Measurements from ENCODE around the gene FAM118B.
"Not testable (repeated sequence)": the region's sequence is repeated elsewhere in the genome, so short reads cannot be mapped to it uniquely, and the experiment has no call there.

FAM118B gene

GRCh38 chr11:126268708-126269579, 57.4 kb downstream of the FAM118B start, which contains the start of the genes FOXRED1 and SRPRA:
FOXRED1 (plus strand) TSS chr11:126269154; CDS start chr11:126269207, 53 bp downstream.
SRPRA (minus strand) TSS chr11:126268895; CDS start chr11:126268804, 91 bp downstream.
- DNase-seq (ENCODE audit: low read depth in 2 of 2): peak; percentile 99 to 100

DNA sequence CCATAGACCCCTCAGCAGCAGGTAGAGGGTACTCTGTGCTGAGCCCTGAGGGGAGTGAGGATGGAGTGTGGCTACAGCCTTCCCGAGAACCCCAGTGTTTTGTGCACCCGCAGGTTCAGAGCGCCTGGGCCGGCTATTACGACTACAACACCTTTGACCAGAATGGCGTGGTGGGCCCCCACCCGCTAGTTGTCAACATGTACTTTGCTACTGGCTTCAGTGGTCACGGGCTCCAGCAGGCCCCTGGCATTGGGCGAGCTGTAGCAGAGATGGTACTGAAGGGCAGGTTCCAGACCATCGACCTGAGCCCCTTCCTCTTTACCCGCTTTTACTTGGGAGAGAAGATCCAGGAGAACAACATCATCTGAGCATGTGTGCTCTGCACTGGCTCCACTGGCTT, 65.7 kb downstream of the FAM118B start:
- DNase-seq (ENCODE audit: low read depth in 2 of 2): no peak

DNA sequence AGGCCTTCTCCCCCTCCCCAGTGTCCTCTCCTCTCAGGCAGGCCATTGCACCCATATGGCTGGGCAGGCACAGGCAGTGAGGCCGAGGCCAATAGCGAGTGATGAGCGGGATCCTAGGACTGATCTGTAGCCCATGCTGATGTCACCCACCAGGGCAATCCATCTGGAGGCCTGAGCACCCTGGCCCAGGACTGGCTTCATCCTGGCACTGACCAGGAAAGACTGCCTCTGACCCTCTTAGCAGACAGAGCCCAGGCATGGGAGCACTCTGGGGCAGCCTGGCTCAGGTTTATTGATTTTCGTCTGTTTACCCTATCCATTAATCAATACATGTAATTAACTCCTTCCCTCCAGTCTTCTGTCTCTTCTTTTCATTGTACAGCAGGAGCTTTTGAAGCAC, 66.2 kb downstream of the FAM118B start:
- DNase-seq (ENCODE audit: low read depth in 2 of 2): no peak

- no peak for DNase-seq (ENCODE audit: low read depth in 2 of 2)
Observed at GRCh38 chr11:126279191-126279590, 67.6 kb downstream of the FAM118B start.

- DNase-seq (ENCODE audit: low read depth in 2 of 2): no peak
Observed at GRCh38 chr11:126280595-126280994, 69.0 kb downstream of the FAM118B start.

GRCh38 chr11:126281245-126281644, 69.7 kb downstream of the FAM118B start:
- DNase-seq (ENCODE audit: low read depth in 2 of 2): no peak

- DNase-seq (ENCODE audit: low read depth in 2 of 2): no peak
Observed at GRCh38 chr11:126281666-126282175, 70.1 kb downstream of the FAM118B start.

GRCh38 chr11:126282361-126282735, 70.8 kb downstream of the FAM118B start:
- no peak for DNase-seq (ENCODE audit: low read depth in 2 of 2)

DNA sequence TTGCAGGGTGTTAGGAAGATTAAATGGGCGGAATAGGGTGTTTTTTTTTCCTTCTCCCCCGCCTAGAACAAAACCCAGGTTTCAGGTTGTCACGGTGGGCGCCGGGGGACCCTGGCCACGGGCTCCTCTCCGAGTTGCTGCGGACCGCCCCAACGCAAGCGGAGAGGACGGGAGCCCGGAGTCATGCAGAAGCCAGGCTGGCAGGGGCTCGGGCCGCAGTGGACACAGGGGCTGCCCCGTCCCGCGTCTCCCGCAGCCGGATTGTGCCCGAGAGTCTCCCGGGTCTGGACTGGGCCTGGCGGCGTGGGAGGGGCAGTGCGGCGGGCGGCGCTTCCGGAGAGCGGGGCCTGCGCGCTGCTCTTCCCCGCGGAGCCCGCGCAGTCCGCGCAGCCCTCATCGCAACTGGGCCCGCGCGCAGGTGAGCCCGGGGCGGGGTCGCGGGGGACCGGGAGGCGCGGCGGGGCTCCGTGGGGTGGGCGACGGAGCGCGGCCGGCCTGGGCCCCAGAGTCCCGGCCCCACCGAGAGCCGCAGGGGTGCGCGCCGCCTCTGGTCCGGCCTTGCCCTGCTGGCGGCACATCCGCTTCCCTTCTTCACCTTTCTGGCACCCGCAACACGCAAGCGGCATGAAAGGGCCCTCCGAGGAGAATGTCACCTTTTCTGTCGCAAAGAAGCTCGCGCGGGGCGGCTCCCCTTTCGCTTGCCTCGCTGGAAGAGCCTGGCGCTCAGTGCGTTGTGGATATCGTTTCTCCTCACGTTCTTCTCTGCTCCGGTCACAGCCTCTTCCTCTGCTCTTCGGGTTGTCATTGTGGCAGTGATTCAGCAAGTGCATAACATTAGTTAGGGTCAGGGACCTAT, 71.4 kb downstream of the FAM118B start, which contains the start of gene TIRAP:
TIRAP (plus strand) TSS at position 358 of the 856 bp plus-strand sequence. CDS start 7,802 bp downstream, outside the sequence.
- DNase-seq (ENCODE audit: low read depth in 2 of 2): peak; percentile 31 to 36

DNA sequence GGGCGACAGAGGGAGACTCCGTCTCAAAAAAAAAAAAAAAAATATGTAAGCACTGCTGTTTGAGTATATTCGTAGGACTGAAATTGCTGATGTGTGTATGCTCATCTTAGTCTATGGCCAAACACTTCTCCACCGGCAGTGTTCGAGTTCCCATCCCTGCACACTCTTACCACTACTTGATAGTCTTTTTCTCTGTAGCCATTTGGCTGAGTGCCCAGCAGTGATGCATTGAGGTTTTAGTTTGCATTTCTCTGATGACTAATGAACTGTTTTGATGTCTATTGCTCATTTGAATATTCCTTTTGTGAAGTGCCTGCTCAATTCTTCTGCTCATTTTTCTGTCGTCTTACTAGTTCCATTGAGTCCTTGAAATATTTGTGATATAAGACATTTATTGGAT, 73.2 kb downstream of the FAM118B start:
- peak; percentile 71 to 87 for DNase-seq (ENCODE audit: low read depth in 2 of 2)

- DNase-seq (ENCODE audit: low read depth in 2 of 2): no peak
Observed at GRCh38 chr11:126288237-126288636, 76.7 kb downstream of the FAM118B start.

GRCh38 chr11:126290887-126291286, 79.3 kb downstream of the FAM118B start:
- DNase-seq (ENCODE audit: low read depth in 2 of 2): no peak

GRCh38 chr11:126293726-126294125, 82.1 kb downstream of the FAM118B start:
- no peak for DNase-seq (ENCODE audit: low read depth in 2 of 2)

DNA sequence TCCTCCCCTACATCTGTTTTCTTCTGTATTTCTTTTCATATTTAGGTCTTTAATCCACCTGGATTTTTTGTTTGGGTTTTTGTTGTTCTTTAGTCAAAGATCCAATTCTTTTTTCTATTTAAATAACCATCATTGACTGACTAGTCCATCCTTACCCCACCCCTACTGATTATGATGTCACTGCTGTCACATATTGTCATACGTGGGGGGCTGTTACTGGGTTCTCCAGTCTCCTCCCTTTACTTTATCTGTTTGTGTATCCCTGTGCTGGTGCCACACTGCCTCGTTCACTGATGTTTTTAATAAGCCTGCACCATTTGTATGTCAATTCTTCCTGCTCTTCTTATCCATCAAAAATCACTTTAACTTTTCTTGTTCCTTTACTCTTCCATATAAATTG, 85.4 kb downstream of the FAM118B start:
- DNase-seq (ENCODE audit: low read depth in 2 of 2): no peak

DNA sequence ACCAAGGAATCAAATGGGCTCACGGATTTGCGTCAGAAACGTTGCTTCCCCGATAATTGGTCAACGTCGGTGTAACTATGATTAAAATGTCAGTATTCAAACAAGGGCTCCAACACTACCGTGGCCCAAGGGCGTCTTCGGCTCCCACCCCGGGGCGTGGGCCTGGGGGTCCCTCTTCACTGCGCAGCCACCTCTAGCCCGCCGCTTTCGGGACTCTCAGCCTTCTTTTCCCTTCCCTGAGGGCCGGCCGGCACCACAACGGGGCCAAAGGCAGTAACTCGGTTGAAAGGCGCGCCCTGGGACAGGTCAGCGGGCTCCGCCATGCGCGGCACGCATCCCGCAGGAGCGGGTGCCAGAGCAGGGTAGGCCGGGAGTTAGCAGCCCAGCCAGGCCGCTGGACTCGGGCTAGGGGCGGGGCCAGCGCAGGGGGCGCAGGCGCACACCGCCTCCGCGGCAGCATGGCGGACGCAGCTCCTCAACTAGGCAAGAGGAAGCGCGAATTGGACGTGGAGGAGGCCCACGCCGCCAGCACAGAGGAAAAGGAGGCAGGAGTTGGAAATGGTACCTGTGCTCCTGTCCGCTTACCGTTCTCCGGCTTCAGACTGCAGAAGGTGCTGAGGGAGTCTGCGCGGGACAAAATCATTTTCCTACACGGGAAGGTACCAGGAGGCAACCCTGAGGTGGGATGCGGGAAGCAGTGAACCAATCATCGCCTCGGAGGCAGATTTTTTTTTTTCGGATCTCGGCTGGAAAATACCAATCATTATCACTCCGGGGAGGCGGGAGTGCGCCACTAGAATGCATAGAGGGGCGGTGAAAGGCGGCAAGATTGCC, 92.3 kb downstream of the FAM118B start, which contains the start of gene DCPS:
DCPS (plus strand) TSS at position 438 of the 834 bp plus-strand sequence; CDS start at position 459, 21 bp downstream.
- peak; percentile 76 to 77 for DNase-seq (ENCODE audit: low read depth in 2 of 2)

DNA sequence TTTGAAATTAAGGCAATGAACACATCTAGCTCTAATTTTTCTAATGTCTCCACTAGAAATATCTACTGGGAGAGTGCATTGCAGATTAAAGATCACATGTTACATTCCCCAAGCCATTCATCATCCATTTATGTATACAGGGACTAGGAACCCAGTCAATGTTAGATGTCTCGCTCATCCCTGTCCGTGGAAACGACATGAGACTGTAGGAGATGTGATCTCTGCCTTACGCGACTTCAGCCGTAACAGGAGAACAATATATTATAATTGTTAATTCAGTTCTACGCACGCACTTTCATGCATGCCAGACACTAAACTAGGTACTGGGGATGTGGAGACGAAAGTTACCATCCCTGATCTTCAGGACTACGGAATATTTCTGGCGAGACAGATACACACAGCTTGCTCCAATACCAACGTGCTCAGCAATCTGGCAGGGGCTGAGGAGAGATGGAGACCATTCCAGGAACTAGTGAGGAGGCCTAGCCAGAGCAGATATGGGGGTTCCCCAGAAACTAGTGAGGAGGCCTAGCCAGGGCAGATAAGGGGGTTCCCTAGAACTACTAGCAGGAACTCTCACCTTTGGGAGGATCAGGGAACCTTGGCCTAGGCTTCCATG, 93.0 kb downstream of the FAM118B start:
- DNase-seq (ENCODE audit: low read depth in 2 of 2): no peak

GRCh38 chr11:126305699-126306098, 94.1 kb downstream of the FAM118B start:
- DNase-seq (ENCODE audit: low read depth in 2 of 2): no peak

- no peak for DNase-seq (ENCODE audit: low read depth in 2 of 2)
Observed at GRCh38 chr11:126307706-126308105, 96.1 kb downstream of the FAM118B start.

- DNase-seq (ENCODE audit: low read depth in 2 of 2): no peak
Observed at GRCh38 chr11:126308271-126308671, 96.7 kb downstream of the FAM118B start.

DNA sequence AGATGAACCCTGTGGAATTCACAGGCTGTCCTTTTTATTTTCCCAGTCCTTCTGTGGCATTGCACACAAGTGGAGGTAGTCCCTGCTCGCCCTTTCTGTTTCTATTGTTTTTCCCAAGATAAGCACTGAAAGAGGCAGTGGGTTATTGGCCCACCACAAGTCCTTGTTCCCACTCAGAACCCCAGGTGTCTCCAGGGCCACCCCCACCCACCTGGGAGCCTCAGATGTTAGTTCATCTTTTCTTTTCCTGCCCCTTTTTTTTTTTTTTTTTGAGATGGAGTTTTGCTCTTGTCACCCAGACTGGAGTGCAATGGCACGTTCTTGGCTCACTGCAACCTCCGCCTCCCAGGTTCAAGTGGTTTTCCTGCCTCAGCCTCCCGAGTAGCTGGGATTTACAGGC, 97.2 kb downstream of the FAM118B start:
- not testable (repeated sequence) for DNase-seq (ENCODE audit: low read depth in 2 of 2)

Data from stimulated activated CD4-positive, alpha-beta T cell treated with anti-CD3 and anti-CD28 coated beads, Interleukin-12 subunit alpha, Interleukin-12 subunit beta, amount 100 ng/mL, for 24 hours (primary cell).